Endothelial cell of umbilical vein (primary cell): ENCODE data around the gene WIPF3. TPM values are rescaled to one million over a fixed set of nuclear protein-coding genes. Genes with fewer than 3 reads are reported as not detected.

Experiments
- BruUV-seq: library from RNA; stranded (reverse); fragments of 400-500 nt; replicated peaks from 2 replicates; lab custom pipeline; 2021; lab: Mats Ljungman, UMichigan
- CTCF ChIA-PET: fragments of 300-600, 350-600 bp; sonication (Branson Sonifier 250); formaldehyde crosslinking; loops from one replicate; lab custom pipeline; 2021; ENCODE audit warnings: antibody characterized with exemption, inconsistent platforms; lab: Charles Lee
- POLR2A ChIA-PET: fragments of 300-600, 350-600 bp; sonication (Branson Sonifier 250); formaldehyde crosslinking; loops from one replicate; lab custom pipeline; 2021; ENCODE audit warnings: antibody characterized with exemption, inconsistent platforms; lab: Charles Lee
- DNase-seq: peaks from one replicate; pipeline ENCODE4 v3.0.0-alpha.2; 2011; ENCODE audit warnings: low read depth, low spot score
- FAIRE-seq: peaks from 2 replicates; lab custom pipeline; 2011; peaks lifted over from hg19 to GRCh38; lab: Jason Lieb, UNC
- H2AFZ ChIP-seq: 2 replicates; pipeline ENCODE4 v1.6.0; 2012; ENCODE audit warnings: low read depth, low read length, control low read depth, inconsistent platforms
- H3K27ac ChIP-seq: 2 replicates; pipeline ENCODE4 v1.5.1; 2011; ENCODE audit warnings: low read depth, mild to moderate bottlenecking, control low read depth, low read length, moderate library complexity; ENCODE audit not compliant: insufficient read depth
- H3K27me3 ChIP-seq, 2 experiments: 2 replicates each; pipeline versions ENCODE4 v1.6.0 to v1.6.1; 2011; ENCODE audit warnings: low read length in 2 of 2, mixed read lengths in 1 of 2; ENCODE audit not compliant: control insufficient read depth in 2 of 2, insufficient read depth in 2 of 2
- H3K36me3 ChIP-seq, 2 experiments: 2 replicates in 1 of 2; 3 replicates in 1 of 2; pipeline ENCODE4 v1.5.1; 2011; ENCODE audit warnings: low read length in 2 of 2, mild to moderate bottlenecking in 1 of 2, moderate library complexity in 1 of 2; ENCODE audit not compliant: control insufficient read depth in 2 of 2, insufficient read depth in 2 of 2; ENCODE audit errors: extremely low read depth in 1 of 2
- H3K4me1 ChIP-seq: 3 replicates; pipeline ENCODE4 v1.5.1; 2011; ENCODE audit warnings: mild to moderate bottlenecking, low read length; ENCODE audit not compliant: control insufficient read depth, insufficient read depth; ENCODE audit errors: extremely low read depth
- H3K4me2 ChIP-seq: 2 replicates; pipeline ENCODE4 v1.6.1; 2011; ENCODE audit warnings: low read length, control low read depth, mixed read lengths; ENCODE audit not compliant: insufficient read depth
- H3K4me3 ChIP-seq, 3 experiments: fragments of 200-600 bp in 1 of 3; sonication (generic), shearing (Covaris generic) in 1 of 3; replicated peaks in 1 of 3; 2 replicates each; pipeline ENCODE4 v1.5.1; 2011 to 2016; ENCODE audit warnings: control low read depth in 3 of 3, low read length in 3 of 3, mild to moderate bottlenecking in 2 of 3, inconsistent platforms in 1 of 3, low read depth in 1 of 3, moderate library complexity in 1 of 3; ENCODE audit not compliant: insufficient read depth in 1 of 3
- H3K79me2 ChIP-seq: 2 replicates; pipeline ENCODE4 v1.6.0; 2012; ENCODE audit warnings: low read length, inconsistent platforms; ENCODE audit not compliant: control insufficient read depth, insufficient read depth
- H3K9ac ChIP-seq: replicated peaks from 2 replicates; pipeline ENCODE3; 2011; ENCODE audit warnings: low read length, control low read depth; ENCODE audit not compliant: insufficient read depth; ENCODE audit errors: extremely low read depth
- H3K9me1 ChIP-seq: replicated peaks from 3 replicates; pipeline ENCODE4 v1.6.0; 2011; ENCODE audit warnings: mild to moderate bottlenecking, low read length; ENCODE audit not compliant: control insufficient read depth, insufficient read depth; ENCODE audit errors: extremely low read depth
- H3K9me3 ChIP-seq: replicated peaks from 2 replicates; pipeline ENCODE4 v1.5.1; 2012; ENCODE audit warnings: low read length, inconsistent platforms; ENCODE audit not compliant: control insufficient read depth, insufficient read depth
- H4K20me1 ChIP-seq: replicated peaks from 2 replicates; pipeline ENCODE3; 2011; ENCODE audit warnings: mild to moderate bottlenecking, low read length; ENCODE audit not compliant: control insufficient read depth, insufficient read depth; ENCODE audit errors: extremely low read depth
- CTCF ChIP-seq, 2 donors: IDR thresholded peaks; 1 replicate in 1 of 2; 2 replicates in 1 of 2; pipeline ENCODE4 v1.5.1; 2011; ENCODE audit warnings: low read length in 2 of 2, mild to moderate bottlenecking in 2 of 2, moderate library complexity in 2 of 2, control low read depth in 1 of 2, inconsistent platforms in 1 of 2, low read depth in 1 of 2; ENCODE audit not compliant: insufficient read depth in 1 of 2; ENCODE audit errors: extremely low read depth in 1 of 2
- EZH2 ChIP-seq: IDR thresholded peaks from 2 replicates; pipeline ENCODE4 v1.6.1; 2012; ENCODE audit warnings: borderline replicate concordance, low read depth, mild to moderate bottlenecking, moderate library complexity, low read length, inconsistent platforms; ENCODE audit not compliant: severe bottlenecking
- FOS ChIP-seq: IDR thresholded peaks from 2 replicates; pipeline ENCODE4 v1.6.1; 2011; ENCODE audit warnings: mild to moderate bottlenecking, low read length, moderate library complexity, borderline replicate concordance; ENCODE audit not compliant: insufficient read depth
- GATA2 ChIP-seq: IDR thresholded peaks from 2 replicates; pipeline ENCODE4 v1.7.0; 2011; ENCODE audit warnings: low read depth, mild to moderate bottlenecking, moderate library complexity, mixed read lengths, low read length; ENCODE audit not compliant: insufficient read length, insufficient read depth
- JUN ChIP-seq: IDR thresholded peaks from 2 replicates; pipeline ENCODE4 v1.6.1; 2011; ENCODE audit warnings: borderline replicate concordance, low read depth; ENCODE audit not compliant: insufficient read length, insufficient read depth
- MAX ChIP-seq: IDR thresholded peaks from 2 replicates; pipeline ENCODE4 v1.6.1; 2011; ENCODE audit not compliant: insufficient read depth, insufficient read length
- MYC ChIP-seq: IDR thresholded peaks from one replicate; pipeline ENCODE4 v1.6.1; 2011; ENCODE audit warnings: mild to moderate bottlenecking, low read depth, low read length
- POLR2A ChIP-seq: IDR thresholded peaks from 2 replicates; pipeline ENCODE4 v1.6.1; 2012; ENCODE audit warnings: low read depth, mild to moderate bottlenecking, control low read depth, low read length
- dilution Hi-C: fragments of 300-500 bp; cut with MboI; formaldehyde crosslinking; loops from one replicate; pipeline ENCODE4 v1.15.0; 2019; ENCODE audit warnings: low sequenced_read_pairs; ENCODE audit not compliant: extremely low pct_ligation_motif_present
- intact Hi-C: fragments of 100-400 bp; cut with micrococcal nuclease; formaldehyde crosslinking; loops from one replicate; pipeline ENCODE4 v1.10.0; 2022
- polyA plus RNA-seq, 4 experiments: library from polyadenylated mRNA; depleted of rRNA in 3 of 4; stranded (reverse) in 3 of 4; unstranded in 1 of 4; fragments of >200 nt; gene quantifications; 2 replicates each; pipeline versions ENCODE4 v1.2.1 to v1.2.3, GENCODE V29; 2011 to 2012; ENCODE audit warnings: missing spikeins in 1 of 4
- total RNA-seq: library from RNA; stranded (reverse); gene quantifications from 2 replicates; pipeline ENCODE4 v1.2.3, GENCODE V29; 2021

The WIPF3 gene
- total and polyA plus RNA-seq, 2 donors (not counting 3 experiments of a cell fraction or from before 2014, with no cell fraction given) = 0.01 to 0.35 TPM

- ChIA-PET CTCF (no interaction called here), POLR2A (no interaction called here)
- H3K27me3 ChIP-seq = peaks cover 0 to 8% of the 10 kb centered on the region in 2 experiments
- no peak overlapping the region for H3K4me3 ChIP-seq
- H4K20me1 ChIP-seq = no peaks in the 10 kb centered on the region
- BruUV-seq = no TSS peak
- H3K9me3 ChIP-seq = no peaks in the 10 kb centered on the region
- H3K4me1 ChIP-seq = no peaks in the 10 kb centered on the region
- no peaks in the 10 kb centered on the region for H3K79me2 ChIP-seq
- DNase-seq = no peak
- no peak overlapping the region for H3K4me2 ChIP-seq
- H3K9ac ChIP-seq = no peak overlapping the region
- no peak overlapping the region for H3K27ac ChIP-seq
- no peak overlapping the region for H2AFZ ChIP-seq
- intact Hi-C loops (no loop called here), dilution Hi-C loops (no loop called here)
- no peaks in the 10 kb centered on the region for H3K9me1 ChIP-seq
- H3K36me3 ChIP-seq = no peaks in the 10 kb centered on the region
- no peak for FAIRE-seq
- TF ChIP-seq CTCF (IDR thresholded peaks at IDR 0.05; ENCODE audit: extremely low read depth in 1 of 2, insufficient read depth in 1 of 2, low read depth in 1 of 2, low read length in 2 of 2) = no peak
- no peak for TF ChIP-seq JUN
- no peak for TF ChIP-seq MYC
- no peak for TF ChIP-seq EZH2
- no peak for TF ChIP-seq MAX
- TF ChIP-seq GATA2 = no peak
- TF ChIP-seq FOS = no peak
- no peak for TF ChIP-seq POLR2A
Observed at GRCh38 chr7:29891766-29892165, 85.5 kb downstream of the WIPF3 start.
